Stimulated activated CD4-positive, alpha-beta T cell treated with anti-CD3 and anti-CD28 coated beads, Interleukin-15, amount 100 ng/mL, for 24 hours (primary cell): ENCODE measurements around the gene SEMA6D.

Source experiments
- DNase-seq: peaks from one replicate; pipeline ENCODE4 v3.0.0-alpha.2; 2020

Gene SEMA6D

DNA sequence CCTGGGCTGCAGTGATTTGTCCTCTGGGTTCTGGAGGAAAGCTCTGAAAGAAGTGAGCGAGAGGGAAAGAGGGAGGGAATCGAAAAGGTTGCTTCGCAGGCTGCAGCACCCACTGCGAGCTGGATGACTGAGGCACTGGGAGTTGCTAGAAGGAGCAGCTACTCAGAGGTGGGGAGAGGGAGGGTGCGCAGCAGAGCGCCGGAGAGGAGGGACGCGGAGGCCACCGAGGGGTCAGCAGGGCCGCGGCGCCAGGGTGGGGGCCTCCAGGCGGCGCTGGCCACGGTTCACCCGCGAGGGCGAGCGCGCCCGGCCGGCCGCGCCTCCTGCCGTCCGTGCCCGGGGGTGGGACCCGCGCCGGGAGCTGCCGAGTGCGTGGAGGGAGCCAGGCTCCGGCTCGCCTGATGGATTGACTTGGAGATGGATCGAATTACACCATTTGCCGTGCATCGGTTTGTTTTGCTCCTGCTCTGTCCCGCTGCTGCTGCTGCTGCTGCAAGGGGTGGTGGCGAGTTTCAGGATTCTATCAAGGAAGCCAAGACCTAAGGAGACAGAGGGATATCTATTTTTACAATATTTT lies at the start of gene SEMA6D:
Gene SEMA6D, plus strand, starts transcription at position 470 of the 577 bp plus-strand sequence. CDS start 42,294 bp downstream, outside the sequence.
- peak; percentile 6 for DNase-seq

DNA sequence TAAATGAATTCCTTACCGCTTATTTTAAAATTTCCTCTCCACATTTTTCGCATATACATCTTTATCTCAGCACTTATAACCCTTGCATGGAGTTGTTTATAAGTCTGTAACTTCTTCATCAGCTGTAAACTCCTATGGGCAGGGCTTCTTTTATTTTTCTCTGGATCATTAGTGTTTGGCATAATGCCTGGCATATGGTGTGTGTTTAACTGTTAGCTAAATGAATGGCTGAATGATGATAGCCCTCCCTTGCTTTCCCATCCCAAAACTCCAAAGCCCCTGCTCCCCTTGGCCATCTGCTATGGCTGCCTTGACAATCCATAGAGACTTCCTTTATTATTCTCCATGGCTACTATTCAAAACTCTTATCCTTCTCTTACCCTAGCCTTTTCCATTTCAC lies 48.1 kb upstream of the SEMA6D start:
- DNase-seq = no peak

- no peak for DNase-seq
Observed at GRCh38 chr15:47670365-47670764, 46.9 kb upstream of the SEMA6D start.

- no peak for DNase-seq
Observed at GRCh38 chr15:47673232-47673761, 44.0 kb upstream of the SEMA6D start.

- no peak for DNase-seq
Observed at GRCh38 chr15:47674586-47675232, 42.6 kb upstream of the SEMA6D start.

GRCh38 chr15:47675735-47676134 lies 41.6 kb upstream of the SEMA6D start:
- no peak for DNase-seq

DNA sequence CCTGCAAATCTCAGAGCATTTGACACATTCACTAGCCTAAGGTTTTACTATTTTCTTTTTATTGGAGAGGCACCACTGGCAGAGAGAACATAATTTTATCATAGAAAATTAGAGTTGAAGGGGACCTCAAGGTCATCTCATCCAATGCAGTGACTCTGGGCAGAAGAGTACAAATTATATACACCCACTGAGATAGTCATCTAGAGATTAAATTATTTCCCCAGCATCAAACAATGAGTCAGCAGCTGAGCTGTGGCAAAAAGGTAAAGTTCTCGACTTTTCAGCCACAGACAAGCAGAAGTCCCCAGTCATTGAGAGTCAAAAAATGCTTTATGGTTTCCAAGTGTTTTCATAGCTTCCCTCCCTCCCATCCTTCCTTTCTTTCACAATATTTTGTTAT lies 39.3 kb upstream of the SEMA6D start:
- DNase-seq = no peak

DNA sequence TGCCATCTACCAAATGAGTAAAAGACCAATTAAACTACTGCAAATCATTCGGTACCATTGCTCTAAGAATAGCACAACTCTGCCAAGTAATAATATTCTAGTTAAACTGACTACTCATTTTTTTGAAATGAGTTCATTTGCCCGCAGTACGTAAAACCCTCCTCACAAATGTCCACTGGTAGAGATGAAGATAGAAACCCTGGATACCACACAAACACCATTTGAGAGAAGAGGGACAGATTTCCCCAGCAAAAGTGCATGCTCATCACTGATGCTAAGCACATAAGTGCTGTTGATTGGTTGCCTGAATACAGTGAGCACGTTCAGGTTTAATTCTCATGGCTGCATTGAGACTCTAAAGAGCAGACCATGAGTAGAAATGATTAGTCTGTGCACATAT lies 34.6 kb upstream of the SEMA6D start:
- DNase-seq = no peak

DNA sequence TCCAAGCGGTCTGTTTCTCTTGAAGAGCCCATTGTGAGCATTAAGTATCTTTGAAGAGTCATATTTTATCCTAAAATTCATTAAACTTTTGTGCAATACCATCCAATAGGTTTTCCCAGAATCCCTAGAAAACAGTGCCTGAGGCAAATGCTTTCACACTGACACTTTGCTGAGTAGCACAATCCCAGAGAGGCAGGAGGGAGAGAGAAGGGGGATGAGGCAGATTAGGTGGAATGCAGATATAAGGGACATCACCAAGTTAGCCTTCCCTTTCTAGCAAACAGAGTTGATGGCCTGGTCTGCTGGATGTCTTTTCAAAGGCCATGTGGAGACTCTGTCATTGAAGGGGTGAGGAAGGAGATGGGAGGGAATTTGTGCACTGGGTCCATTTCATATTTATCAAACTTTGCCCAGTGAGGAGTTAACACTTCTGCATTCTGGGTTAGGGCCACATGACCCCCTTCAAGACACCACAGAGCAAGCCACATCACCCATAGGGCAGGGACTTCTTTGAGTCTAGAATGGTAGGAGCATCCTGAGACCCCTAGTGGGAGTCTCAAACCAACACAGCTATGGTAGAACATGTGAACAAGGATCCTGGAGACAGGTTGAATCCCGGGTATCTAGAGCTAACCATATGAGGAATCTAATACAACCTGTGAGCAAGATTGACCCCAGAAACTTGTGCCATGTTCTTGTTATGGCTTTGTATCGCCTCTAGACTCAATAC lies 32.0 kb upstream of the SEMA6D start:
- DNase-seq = no peak

GRCh38 chr15:47688573-47689086 lies 28.7 kb upstream of the SEMA6D start:
- no peak for DNase-seq

DNA sequence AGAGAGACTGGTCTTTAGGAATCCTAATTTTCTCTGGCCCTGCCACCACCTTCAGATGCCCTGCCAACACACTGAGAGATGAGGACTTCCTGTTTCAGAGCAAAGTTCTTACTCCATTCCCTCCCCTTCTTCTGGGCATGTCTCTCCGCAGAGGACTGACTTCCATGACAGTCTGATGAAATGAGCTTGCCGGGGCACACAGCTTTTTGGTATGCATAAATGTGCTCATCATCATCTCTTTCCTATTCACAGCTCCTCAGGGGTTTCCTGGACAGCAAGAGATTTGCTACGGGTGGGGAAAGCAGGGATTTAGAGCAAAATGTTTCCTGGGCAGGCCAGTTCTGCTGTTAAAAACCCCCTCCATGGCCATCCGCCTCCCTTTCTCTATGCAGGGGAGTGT lies 27.6 kb upstream of the SEMA6D start:
- no peak for DNase-seq

GRCh38 chr15:47691882-47692281 lies 25.4 kb upstream of the SEMA6D start:
- DNase-seq = no peak

GRCh38 chr15:47696351-47696750 lies 21.0 kb upstream of the SEMA6D start:
- no peak for DNase-seq

DNA sequence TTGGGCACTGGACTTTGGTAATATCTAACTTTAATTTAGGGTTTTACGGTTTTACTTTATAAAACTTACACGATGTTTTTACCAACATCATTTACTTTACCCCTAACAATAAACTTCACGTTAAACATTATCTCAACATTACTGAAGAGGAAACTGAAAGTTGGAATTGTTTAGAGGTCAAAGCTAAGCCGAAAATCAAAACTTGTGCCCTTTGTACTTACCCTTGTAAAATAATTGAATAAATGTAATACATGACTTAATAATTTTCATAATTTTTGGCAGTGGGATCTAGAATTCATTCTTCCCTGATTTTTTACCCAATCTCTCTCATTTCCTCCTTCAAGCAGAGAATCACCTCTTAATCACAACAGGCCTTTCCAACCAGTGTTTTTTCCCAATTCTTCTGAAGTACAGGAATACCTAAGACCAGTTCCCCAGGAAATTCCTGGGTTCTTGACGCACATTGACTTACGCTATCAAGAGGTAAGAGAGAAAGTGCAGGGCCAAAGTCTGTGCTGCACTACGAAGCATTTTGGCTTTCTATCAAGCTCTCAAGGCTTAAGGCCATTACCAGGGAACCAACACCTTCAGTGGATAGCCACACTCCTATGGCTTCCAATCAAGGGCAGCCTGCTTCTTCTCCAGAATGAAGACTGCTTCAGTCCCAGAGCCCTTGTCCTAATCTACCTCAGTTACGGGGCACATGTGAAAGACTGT lies 11.9 kb upstream of the SEMA6D start:
- DNase-seq = no peak

DNA sequence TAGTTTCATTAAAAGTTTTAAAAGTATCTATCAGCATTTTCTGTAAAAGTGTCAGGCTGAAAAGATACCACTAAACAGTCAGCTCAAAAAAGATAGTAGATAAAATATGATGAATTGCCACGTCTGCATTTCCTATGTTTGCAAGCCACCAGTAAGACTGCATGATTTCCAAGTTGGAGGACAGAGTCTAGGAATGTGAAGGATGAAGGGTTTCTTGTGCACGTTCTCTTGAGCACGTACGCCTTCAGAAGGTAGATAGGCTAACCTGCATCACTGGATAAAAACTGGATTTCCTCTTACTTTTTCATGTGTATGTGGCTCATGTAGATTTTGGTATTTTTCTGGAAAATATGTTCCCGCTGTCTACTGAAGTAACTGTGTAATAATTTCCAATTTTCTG lies 9.9 kb upstream of the SEMA6D start:
- DNase-seq = no peak

DNA sequence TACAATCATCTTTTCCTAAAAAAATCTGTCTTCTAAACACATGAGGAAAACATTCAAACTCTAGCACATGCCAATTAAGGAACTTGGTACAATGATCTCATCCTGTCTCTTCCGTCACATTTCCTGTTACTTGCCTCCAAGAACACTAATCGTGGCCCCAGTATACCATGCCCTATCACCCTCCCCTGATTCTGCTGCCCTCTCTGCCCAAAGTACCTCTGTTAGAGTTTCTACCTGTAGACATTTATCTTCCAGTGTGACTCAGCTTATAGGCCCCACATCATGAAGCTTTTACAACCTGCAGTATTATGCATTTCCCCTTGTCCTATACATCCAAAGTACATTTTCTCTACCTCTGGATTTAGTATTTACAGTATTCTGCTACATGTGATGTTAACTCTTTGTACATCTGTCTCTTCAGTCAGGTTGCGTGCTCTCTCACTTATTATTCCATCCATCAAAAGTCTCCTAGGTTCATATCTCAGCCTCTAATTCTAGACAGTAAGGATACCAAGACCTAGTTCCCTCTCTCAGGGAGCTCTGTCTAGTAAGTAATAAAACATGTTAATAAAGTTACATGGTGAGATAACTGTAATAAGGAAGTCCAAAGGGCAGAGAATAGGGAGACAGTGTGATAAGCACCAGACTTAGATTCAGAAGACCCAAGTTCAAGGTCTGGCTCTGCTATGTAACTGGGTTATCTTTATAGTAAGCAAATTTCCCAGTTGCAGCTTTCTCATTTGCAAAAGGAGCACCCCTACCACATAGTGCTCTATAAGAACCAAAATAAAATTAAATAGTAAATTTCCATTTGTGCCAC lies 8.9 kb upstream of the SEMA6D start:
- no peak for DNase-seq

GRCh38 chr15:47711655-47712054 lies 5.7 kb upstream of the SEMA6D start:
- no peak for DNase-seq

GRCh38 chr15:47715402-47715801 lies 1.9 kb upstream of the SEMA6D start:
- DNase-seq = no peak

DNA sequence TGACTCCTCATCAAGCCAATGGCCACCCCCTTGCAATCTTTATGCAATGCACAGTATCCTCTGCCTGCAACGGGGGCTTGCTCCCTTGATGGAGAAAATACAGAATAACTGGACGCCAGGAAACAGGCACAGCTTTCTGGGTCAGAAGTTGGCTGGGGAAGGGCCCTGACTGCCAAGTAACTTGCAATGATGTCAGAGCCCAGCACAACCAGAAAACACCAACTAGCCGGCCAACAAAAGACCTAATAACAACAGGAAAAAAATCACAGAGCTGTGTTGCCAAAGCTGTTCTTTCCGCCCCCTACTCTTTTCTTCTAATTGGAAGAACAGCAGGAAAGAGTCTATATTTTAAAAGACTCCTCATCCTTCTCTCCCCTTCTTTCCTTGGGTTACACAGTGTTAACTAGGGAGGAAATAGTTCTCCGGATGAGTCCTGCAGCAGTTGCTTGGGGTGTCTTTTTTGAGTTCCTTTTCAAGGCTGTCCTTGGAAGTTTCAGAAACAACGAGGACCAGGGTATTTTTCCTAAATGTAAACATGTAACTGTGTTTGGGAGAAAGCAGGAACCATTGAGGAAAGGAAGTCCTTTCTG lies 1.4 kb upstream of the SEMA6D start:
- no peak for DNase-seq

- DNase-seq = no peak
Observed at GRCh38 chr15:47716516-47716915, 789 bp upstream of the SEMA6D start.

DNA sequence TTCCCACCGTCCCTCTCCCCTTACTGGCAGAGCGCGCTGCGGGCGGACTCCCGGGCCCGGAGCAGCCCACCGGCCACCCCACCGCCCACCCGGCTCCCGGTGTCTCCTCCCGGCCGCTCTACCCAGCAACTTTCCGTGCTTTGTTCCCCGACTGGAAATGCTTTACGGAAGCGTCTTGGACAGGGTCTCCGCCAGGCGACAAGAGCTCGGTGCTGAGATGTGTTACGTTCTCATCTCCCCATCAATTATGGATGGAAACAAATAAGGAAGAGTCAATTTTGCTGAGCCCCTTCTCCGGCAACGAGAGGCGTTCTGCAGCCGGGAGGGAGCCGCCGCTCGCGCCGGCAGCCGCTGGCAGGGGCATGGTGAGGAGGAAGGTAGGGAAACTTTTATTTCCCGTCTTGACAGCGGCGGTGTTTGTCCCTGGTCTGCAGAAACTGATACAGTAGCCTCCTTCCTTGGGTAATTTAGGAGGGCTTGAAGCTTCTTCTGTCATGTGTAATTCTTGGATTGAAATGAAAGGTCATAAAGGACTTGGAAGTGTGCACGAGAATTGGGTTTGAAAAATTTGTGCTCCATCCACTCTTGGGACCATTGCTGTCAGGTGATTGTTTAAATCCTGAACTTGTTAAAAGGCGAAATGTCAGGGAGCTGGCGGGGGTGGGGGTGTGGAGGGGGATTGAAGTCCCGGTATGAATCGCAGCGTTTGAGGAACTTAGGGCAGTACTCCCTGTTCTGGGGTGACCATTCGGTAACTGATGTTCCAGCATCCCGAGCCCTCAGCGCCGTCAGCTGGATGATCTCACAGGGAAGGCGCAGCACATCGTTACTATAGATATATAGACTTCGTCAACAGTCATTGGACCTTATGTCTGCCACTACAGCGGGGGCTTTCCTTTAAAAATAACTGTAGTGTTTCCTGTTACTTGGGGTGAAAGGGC lies 1.5 kb downstream of the SEMA6D start:
- DNase-seq = no peak
